ENCODE measurements around the gene DYTN.

DNA sequence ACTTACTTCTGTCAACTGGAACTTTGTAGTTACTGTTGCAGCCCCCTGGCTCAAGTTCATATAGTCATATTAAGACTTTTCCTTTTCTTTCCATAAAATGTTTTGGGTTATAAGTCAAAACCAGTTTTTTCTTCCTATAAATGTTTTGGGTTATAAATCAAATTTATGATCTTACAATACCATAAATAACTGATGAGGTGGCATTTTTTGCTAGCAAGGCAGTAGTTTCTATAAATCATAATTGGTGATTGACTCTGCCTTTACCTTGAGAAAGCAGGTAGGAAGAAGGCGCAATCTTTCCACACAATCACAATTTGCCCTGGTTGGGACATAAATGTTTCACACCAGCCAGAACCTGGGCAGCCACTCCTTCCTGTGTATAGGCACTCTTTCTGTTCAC is 5.1 kb upstream of the DYTN start:
- TF ChIP-seq EP300 (IDR thresholded peaks at IDR 0.05) = no peak
- TF ChIP-seq FOSL2 (IDR thresholded peaks at IDR 0.05) = no peak
- no peak for TF ChIP-seq FOSL2 (CRISPR knock-in tag; IDR thresholded peaks at IDR 0.05)
- no peak for TF ChIP-seq SREBF2 (IDR thresholded peaks at IDR 0.05)
- TF ChIP-seq, protein P1, sequence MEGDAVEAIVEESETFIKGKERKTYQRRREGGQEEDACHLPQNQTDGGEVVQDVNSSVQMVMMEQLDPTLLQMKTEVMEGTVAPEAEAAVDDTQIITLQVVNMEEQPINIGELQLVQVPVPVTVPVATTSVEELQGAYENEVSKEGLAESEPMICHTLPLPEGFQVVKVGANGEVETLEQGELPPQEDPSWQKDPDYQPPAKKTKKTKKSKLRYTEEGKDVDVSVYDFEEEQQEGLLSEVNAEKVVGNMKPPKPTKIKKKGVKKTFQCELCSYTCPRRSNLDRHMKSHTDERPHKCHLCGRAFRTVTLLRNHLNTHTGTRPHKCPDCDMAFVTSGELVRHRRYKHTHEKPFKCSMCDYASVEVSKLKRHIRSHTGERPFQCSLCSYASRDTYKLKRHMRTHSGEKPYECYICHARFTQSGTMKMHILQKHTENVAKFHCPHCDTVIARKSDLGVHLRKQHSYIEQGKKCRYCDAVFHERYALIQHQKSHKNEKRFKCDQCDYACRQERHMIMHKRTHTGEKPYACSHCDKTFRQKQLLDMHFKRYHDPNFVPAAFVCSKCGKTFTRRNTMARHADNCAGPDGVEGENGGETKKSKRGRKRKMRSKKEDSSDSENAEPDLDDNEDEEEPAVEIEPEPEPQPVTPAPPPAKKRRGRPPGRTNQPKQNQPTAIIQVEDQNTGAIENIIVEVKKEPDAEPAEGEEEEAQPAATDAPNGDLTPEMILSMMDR (IDR thresholded peaks at IDR 0.05) = no peak
- TF ChIP-seq, protein P2, sequence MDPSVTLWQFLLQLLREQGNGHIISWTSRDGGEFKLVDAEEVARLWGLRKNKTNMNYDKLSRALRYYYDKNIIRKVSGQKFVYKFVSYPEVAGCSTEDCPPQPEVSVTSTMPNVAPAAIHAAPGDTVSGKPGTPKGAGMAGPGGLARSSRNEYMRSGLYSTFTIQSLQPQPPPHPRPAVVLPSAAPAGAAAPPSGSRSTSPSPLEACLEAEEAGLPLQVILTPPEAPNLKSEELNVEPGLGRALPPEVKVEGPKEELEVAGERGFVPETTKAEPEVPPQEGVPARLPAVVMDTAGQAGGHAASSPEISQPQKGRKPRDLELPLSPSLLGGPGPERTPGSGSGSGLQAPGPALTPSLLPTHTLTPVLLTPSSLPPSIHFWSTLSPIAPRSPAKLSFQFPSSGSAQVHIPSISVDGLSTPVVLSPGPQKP (IDR thresholded peaks at IDR 0.05; ENCODE audit: low read depth, low read length) = no peak
- TF ChIP-seq, protein P3, sequence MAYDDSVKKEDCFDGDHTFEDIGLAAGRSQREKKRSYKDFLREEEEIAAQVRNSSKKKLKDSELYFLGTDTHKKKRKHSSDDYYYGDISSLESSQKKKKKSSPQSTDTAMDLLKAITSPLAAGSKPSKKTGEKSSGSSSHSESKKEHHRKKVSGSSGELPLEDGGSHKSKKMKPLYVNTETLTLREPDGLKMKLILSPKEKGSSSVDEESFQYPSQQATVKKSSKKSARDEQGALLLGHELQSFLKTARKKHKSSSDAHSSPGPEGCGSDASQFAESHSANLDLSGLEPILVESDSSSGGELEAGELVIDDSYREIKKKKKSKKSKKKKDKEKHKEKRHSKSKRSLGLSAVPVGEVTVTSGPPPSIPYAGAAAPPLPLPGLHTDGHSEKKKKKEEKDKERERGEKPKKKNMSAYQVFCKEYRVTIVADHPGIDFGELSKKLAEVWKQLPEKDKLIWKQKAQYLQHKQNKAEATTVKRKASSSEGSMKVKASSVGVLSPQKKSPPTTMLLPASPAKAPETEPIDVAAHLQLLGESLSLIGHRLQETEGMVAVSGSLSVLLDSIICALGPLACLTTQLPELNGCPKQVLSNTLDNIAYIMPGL (CRISPR knock-in tag; IDR thresholded peaks at IDR 0.05; ENCODE audit: borderline replicate concordance) = no peak
- TF ChIP-seq CHD4 (IDR thresholded peaks at IDR 0.05; ENCODE audit: borderline replicate concordance) = no peak
- no peak for TF ChIP-seq HDAC2 (IDR thresholded peaks at IDR 0.05)
- TF ChIP-seq, protein P4, sequence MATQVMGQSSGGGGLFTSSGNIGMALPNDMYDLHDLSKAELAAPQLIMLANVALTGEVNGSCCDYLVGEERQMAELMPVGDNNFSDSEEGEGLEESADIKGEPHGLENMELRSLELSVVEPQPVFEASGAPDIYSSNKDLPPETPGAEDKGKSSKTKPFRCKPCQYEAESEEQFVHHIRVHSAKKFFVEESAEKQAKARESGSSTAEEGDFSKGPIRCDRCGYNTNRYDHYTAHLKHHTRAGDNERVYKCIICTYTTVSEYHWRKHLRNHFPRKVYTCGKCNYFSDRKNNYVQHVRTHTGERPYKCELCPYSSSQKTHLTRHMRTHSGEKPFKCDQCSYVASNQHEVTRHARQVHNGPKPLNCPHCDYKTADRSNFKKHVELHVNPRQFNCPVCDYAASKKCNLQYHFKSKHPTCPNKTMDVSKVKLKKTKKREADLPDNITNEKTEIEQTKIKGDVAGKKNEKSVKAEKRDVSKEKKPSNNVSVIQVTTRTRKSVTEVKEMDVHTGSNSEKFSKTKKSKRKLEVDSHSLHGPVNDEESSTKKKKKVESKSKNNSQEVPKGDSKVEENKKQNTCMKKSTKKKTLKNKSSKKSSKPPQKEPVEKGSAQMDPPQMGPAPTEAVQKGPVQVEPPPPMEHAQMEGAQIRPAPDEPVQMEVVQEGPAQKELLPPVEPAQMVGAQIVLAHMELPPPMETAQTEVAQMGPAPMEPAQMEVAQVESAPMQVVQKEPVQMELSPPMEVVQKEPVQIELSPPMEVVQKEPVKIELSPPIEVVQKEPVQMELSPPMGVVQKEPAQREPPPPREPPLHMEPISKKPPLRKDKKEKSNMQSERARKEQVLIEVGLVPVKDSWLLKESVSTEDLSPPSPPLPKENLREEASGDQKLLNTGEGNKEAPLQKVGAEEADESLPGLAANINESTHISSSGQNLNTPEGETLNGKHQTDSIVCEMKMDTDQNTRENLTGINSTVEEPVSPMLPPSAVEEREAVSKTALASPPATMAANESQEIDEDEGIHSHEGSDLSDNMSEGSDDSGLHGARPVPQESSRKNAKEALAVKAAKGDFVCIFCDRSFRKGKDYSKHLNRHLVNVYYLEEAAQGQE (IDR thresholded peaks at IDR 0.05) = no peak
- no peak for TF ChIP-seq ESRRA (IDR thresholded peaks at IDR 0.05; ENCODE audit: borderline replicate concordance, low read length)
